ENCODE results near the gene CYFIP2.

GRCh38 chr5:157351802-157352092 is 85.8 kb downstream of the CYFIP2 start:
- TF ChIP-seq CTCF (IDR thresholded peaks at IDR 0.05) (no peak), POLR2A (IDR thresholded peaks at IDR 0.05) (no peak)
